GM23338 (cell line): ENCODE measurements around the gene CEACAM19. TPM values are rescaled to one million over a fixed set of nuclear protein-coding genes. Genes with fewer than 3 reads are reported as not detected.
"Not testable (repeated sequence)": the region's sequence is repeated elsewhere in the genome, so short reads cannot be mapped to it uniquely, and the experiment has no call there.

Experiments used
- ATAC-seq: fragments of 200-7000 bp; cut with Tn5 transposase; 3 replicates; pipeline ENCODE4 v1.9.1; 2020
- DNase-seq: peaks from one replicate; pipeline ENCODE4 v3.0.0-alpha.2; 2015; ENCODE audit warnings: low spot score
- H2AFZ ChIP-seq: fragments of 200-600 bp; sonication (generic); 2 replicates; pipeline ENCODE4 v1.8.0; 2016; ENCODE audit warnings: antibody characterized with exemption, mild to moderate bottlenecking, moderate library complexity
- H3F3A ChIP-seq: fragments of 200-600 bp; sonication (generic); replicated peaks from 2 replicates; pipeline ENCODE4 v1.8.0; 2017; ENCODE audit warnings: antibody characterized with exemption, mixed run types, low read depth
- H3K27ac ChIP-seq: fragments of 200-600 bp; sonication (generic); 2 replicates; pipeline ENCODE4 v1.6.1; 2016; ENCODE audit warnings: low read depth
- H3K27me3 ChIP-seq: fragments of 200-600 bp; sonication (generic); 2 replicates; pipeline ENCODE4 v1.8.0; 2016; ENCODE audit warnings: mild to moderate bottlenecking, mixed run types, moderate library complexity; ENCODE audit not compliant: insufficient read depth
- H3K36me3 ChIP-seq: fragments of 200-600 bp; sonication (generic); 2 replicates; pipeline ENCODE4 v1.8.0; 2016; ENCODE audit warnings: mild to moderate bottlenecking; ENCODE audit not compliant: insufficient read depth
- H3K4me1 ChIP-seq: fragments of 200-600 bp; sonication (generic); 2 replicates; pipeline ENCODE4 v1.8.0; 2016; ENCODE audit warnings: mild to moderate bottlenecking, moderate library complexity; ENCODE audit not compliant: insufficient read depth
- H3K4me2 ChIP-seq: fragments of 200-600 bp; sonication (generic); 2 replicates; pipeline ENCODE4 v1.7.1; 2017; ENCODE audit warnings: mixed run types
- H3K4me3 ChIP-seq: fragments of 200-600 bp; sonication (generic); 2 replicates; pipeline ENCODE4 v1.6.1; 2016; ENCODE audit warnings: mixed run types
- H3K79me2 ChIP-seq: fragments of 200-600 bp; sonication (generic); replicated peaks from 2 replicates; pipeline ENCODE4 v1.8.0; 2017; ENCODE audit warnings: mild to moderate bottlenecking; ENCODE audit not compliant: insufficient read depth
- H3K9me2 ChIP-seq: fragments of 200-600 bp; sonication (generic); 2 replicates; pipeline ENCODE4 v1.8.0; 2017; ENCODE audit not compliant: insufficient read depth
- H4K20me1 ChIP-seq: fragments of 200-600 bp; sonication (generic); replicated peaks from 2 replicates; pipeline ENCODE4 v1.8.0; 2017; ENCODE audit warnings: mild to moderate bottlenecking; ENCODE audit not compliant: insufficient read depth
- H3K27ac Mint-ChIP-seq: 2 replicates; pipeline ENCODE4 v1.8.0; 2020; ENCODE audit warnings: inconsistent platforms, mild to moderate bottlenecking, moderate library complexity, mixed read lengths
- H3K27me3 Mint-ChIP-seq: 3 replicates; pipeline ENCODE4 v1.8.0; 2022; ENCODE audit warnings: low read depth, mild to moderate bottlenecking, moderate library complexity, mixed read lengths, inconsistent platforms; ENCODE audit not compliant: insufficient read depth, poor library complexity
- H3K36me3 Mint-ChIP-seq: 3 replicates; pipeline ENCODE4 v1.8.0; 2021; ENCODE audit warnings: low read depth, mild to moderate bottlenecking, inconsistent platforms, moderate library complexity, mixed read lengths
- H3K4me1 Mint-ChIP-seq: 3 replicates; pipeline ENCODE4 v1.8.0; 2020; ENCODE audit warnings: mild to moderate bottlenecking, inconsistent platforms, mixed read lengths
- H3K4me3 Mint-ChIP-seq: 3 replicates; pipeline ENCODE4 v1.8.0; 2021; ENCODE audit warnings: moderate library complexity, mild to moderate bottlenecking, inconsistent platforms, mixed read lengths
- H3K9me3 Mint-ChIP-seq: 3 replicates; pipeline ENCODE4 v1.8.0; 2020; ENCODE audit warnings: moderate library complexity, mild to moderate bottlenecking, inconsistent platforms, mixed read lengths
- CREB1 ChIP-seq: fragments of 250-450 bp; sonication (Bioruptor Pico); IDR thresholded peaks from 2 replicates; pipeline ENCODE4 v1.5.0; 2020; ENCODE audit warnings: low read depth, mild to moderate bottlenecking, moderate library complexity
- EZH2phosphoT487 ChIP-seq: fragments of 200-600 bp; sonication (generic); IDR thresholded peaks from one replicate; pipeline ENCODE4 v1.8.1; 2018; ENCODE audit warnings: antibody characterized with exemption; ENCODE audit not compliant: unreplicated experiment
- JUNB ChIP-seq: IDR thresholded peaks from one replicate; pipeline ENCODE4 v1.6.1; 2016; ENCODE audit warnings: antibody characterized with exemption; ENCODE audit not compliant: unreplicated experiment
- NANOG ChIP-seq: IDR thresholded peaks from 2 replicates; pipeline ENCODE4 v1.6.1; 2016; ENCODE audit warnings: antibody characterized with exemption, borderline replicate concordance
- ZNF114 ChIP-seq: fragments of 250-450 bp; sonication (Bioruptor Pico); IDR thresholded peaks from 2 replicates; pipeline ENCODE4 v1.5.0; 2020; ENCODE audit warnings: mild to moderate bottlenecking, moderate library complexity
- polyA plus RNA-seq: library from polyadenylated mRNA; unstranded; fragments of >200 nt; fragmentation: Nextera tagmentation; extraction: Ambion mirVana; gene quantifications from 2 replicates; pipeline ENCODE4 v1.2.1, GENCODE V29; 2016
- total RNA-seq: library from RNA; depleted of rRNA; stranded (reverse); fragments of >200 nt; shearing (Covaris generic); gene quantifications from 2 replicates; pipeline ENCODE4 v1.2.3, GENCODE V29; 2014
- TF ChIP-seq, protein P1 (sequence below): IDR thresholded peaks from 2 replicates; pipeline ENCODE4 v1.6.1; 2016; ENCODE audit warnings: antibody characterized with exemption
- TF ChIP-seq, protein P2 (sequence below): IDR thresholded peaks from one replicate; pipeline ENCODE4 v1.6.1; 2018; ENCODE audit warnings: antibody characterized with exemption; ENCODE audit not compliant: unreplicated experiment
- TF ChIP-seq, protein P3 (sequence below): fragments of 250-450 bp; sonication (Bioruptor Pico); IDR thresholded peaks from 2 replicates; pipeline ENCODE4 v1.5.0; 2020; ENCODE audit warnings: mild to moderate bottlenecking, moderate library complexity

Gene CEACAM19
- total and polyA plus RNA-seq, 2 experiments from 2014 or later = 0.38 to 0.76 TPM

- TF ChIP-seq, protein P1, sequence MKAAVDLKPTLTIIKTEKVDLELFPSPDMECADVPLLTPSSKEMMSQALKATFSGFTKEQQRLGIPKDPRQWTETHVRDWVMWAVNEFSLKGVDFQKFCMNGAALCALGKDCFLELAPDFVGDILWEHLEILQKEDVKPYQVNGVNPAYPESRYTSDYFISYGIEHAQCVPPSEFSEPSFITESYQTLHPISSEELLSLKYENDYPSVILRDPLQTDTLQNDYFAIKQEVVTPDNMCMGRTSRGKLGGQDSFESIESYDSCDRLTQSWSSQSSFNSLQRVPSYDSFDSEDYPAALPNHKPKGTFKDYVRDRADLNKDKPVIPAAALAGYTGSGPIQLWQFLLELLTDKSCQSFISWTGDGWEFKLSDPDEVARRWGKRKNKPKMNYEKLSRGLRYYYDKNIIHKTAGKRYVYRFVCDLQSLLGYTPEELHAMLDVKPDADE = no peak
- TF ChIP-seq EZH2phosphoT487 (no peak), JUNB (no peak), NANOG (no peak), ZNF114 (CRISPR knock-in tag) (no peak), CREB1 (CRISPR knock-in tag) (no peak)
- TF ChIP-seq, protein P2, sequence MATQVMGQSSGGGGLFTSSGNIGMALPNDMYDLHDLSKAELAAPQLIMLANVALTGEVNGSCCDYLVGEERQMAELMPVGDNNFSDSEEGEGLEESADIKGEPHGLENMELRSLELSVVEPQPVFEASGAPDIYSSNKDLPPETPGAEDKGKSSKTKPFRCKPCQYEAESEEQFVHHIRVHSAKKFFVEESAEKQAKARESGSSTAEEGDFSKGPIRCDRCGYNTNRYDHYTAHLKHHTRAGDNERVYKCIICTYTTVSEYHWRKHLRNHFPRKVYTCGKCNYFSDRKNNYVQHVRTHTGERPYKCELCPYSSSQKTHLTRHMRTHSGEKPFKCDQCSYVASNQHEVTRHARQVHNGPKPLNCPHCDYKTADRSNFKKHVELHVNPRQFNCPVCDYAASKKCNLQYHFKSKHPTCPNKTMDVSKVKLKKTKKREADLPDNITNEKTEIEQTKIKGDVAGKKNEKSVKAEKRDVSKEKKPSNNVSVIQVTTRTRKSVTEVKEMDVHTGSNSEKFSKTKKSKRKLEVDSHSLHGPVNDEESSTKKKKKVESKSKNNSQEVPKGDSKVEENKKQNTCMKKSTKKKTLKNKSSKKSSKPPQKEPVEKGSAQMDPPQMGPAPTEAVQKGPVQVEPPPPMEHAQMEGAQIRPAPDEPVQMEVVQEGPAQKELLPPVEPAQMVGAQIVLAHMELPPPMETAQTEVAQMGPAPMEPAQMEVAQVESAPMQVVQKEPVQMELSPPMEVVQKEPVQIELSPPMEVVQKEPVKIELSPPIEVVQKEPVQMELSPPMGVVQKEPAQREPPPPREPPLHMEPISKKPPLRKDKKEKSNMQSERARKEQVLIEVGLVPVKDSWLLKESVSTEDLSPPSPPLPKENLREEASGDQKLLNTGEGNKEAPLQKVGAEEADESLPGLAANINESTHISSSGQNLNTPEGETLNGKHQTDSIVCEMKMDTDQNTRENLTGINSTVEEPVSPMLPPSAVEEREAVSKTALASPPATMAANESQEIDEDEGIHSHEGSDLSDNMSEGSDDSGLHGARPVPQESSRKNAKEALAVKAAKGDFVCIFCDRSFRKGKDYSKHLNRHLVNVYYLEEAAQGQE = no peak
Observed at GRCh38 chr19:44720945-44721344, 49.7 kb downstream of the CEACAM19 start (continued).

DNA sequence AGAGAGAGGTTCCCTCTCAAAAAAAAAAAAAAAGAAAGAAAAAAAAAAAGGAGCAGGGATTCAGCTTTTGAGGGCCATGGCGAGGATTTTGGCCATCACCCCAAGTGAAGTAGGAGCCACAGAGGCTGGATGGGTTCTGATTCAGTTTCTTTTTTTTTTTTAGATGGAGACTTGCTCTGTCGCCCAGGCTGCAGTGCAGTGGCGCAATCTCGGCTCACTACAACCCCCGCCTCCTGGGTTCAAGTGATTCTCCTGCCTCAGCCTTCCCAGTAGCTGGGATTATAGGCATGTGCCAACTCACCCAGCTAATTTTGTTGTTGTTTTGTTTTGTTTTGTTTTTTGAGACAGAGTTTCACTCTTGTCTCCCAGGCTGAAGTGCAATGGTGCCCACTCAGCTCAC lies 50.1 kb downstream of the CEACAM19 start:
- H3K27ac Mint-ChIP-seq, H3K36me3 ChIP-seq, H3K27ac ChIP-seq, H3K9me2 ChIP-seq, H3K27me3 ChIP-seq, H4K20me1 ChIP-seq, H3K9me3 Mint-ChIP-seq, H3K4me3 Mint-ChIP-seq, DNase-seq, ATAC-seq, H3F3A ChIP-seq, H3K4me3 ChIP-seq, H3K36me3 Mint-ChIP-seq, H3K4me2 ChIP-seq, H3K79me2 ChIP-seq, H3K4me1 Mint-ChIP-seq: not testable (repeated sequence)
- H3K27me3 Mint-ChIP-seq = peaks cover 25% of the 10 kb centered on the region
- peak overlapping the region; percentile 83 for H2AFZ ChIP-seq
- peaks cover 15% of the 10 kb centered on the region for H3K4me1 ChIP-seq

DNA sequence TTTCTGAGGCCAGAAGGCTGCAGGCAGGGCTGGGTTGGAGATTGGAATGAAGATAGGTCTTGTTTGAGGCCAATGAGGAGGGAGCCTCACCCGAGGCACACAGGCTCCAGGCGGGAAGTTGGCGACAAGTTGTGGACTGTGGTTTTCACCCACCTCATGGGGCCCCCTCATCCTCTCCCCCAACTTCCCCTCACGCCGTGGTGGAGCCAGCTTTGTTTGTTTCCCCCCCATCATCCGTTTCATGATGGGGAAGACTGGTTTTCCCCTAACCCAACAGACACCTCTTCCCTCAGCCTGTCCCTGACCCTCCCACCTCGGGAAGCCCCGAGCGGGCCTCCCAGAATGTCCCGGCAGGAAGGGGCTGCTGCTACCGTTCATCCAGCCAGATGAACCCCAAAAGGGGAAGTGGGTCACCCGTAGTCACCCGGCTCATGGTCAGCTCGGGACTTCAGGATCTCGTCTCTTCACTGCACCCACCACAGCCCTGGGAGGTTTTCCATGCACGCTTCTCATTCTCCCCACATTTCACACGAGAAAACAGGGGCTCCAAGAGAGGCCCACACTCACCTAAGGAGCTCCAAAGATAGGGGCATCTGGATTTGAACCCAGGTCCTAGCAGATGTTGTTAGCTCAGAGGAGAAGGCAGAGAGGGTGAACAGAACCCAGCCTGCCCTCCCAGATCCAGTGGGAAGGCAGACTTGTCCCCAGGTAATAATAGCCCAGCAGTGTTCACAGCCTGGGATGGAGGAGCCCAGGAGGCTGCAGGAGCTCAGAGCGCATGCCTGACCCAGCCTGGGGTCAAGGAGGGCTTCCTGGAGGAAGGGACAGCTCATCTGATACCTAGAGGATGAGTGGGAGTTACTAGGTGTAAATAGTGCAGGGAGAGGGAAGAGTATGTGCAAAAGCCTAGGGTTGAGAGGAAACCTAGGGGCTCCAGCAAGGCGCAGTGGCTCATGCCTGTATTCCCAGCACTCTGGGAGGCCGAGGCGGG lies 51.1 kb downstream of the CEACAM19 start:
- H3K4me3 Mint-ChIP-seq = no peak overlapping the region
- no peak for DNase-seq
- no peak for TF ChIP-seq CREB1 (CRISPR knock-in tag)
- TF ChIP-seq, protein P3, sequence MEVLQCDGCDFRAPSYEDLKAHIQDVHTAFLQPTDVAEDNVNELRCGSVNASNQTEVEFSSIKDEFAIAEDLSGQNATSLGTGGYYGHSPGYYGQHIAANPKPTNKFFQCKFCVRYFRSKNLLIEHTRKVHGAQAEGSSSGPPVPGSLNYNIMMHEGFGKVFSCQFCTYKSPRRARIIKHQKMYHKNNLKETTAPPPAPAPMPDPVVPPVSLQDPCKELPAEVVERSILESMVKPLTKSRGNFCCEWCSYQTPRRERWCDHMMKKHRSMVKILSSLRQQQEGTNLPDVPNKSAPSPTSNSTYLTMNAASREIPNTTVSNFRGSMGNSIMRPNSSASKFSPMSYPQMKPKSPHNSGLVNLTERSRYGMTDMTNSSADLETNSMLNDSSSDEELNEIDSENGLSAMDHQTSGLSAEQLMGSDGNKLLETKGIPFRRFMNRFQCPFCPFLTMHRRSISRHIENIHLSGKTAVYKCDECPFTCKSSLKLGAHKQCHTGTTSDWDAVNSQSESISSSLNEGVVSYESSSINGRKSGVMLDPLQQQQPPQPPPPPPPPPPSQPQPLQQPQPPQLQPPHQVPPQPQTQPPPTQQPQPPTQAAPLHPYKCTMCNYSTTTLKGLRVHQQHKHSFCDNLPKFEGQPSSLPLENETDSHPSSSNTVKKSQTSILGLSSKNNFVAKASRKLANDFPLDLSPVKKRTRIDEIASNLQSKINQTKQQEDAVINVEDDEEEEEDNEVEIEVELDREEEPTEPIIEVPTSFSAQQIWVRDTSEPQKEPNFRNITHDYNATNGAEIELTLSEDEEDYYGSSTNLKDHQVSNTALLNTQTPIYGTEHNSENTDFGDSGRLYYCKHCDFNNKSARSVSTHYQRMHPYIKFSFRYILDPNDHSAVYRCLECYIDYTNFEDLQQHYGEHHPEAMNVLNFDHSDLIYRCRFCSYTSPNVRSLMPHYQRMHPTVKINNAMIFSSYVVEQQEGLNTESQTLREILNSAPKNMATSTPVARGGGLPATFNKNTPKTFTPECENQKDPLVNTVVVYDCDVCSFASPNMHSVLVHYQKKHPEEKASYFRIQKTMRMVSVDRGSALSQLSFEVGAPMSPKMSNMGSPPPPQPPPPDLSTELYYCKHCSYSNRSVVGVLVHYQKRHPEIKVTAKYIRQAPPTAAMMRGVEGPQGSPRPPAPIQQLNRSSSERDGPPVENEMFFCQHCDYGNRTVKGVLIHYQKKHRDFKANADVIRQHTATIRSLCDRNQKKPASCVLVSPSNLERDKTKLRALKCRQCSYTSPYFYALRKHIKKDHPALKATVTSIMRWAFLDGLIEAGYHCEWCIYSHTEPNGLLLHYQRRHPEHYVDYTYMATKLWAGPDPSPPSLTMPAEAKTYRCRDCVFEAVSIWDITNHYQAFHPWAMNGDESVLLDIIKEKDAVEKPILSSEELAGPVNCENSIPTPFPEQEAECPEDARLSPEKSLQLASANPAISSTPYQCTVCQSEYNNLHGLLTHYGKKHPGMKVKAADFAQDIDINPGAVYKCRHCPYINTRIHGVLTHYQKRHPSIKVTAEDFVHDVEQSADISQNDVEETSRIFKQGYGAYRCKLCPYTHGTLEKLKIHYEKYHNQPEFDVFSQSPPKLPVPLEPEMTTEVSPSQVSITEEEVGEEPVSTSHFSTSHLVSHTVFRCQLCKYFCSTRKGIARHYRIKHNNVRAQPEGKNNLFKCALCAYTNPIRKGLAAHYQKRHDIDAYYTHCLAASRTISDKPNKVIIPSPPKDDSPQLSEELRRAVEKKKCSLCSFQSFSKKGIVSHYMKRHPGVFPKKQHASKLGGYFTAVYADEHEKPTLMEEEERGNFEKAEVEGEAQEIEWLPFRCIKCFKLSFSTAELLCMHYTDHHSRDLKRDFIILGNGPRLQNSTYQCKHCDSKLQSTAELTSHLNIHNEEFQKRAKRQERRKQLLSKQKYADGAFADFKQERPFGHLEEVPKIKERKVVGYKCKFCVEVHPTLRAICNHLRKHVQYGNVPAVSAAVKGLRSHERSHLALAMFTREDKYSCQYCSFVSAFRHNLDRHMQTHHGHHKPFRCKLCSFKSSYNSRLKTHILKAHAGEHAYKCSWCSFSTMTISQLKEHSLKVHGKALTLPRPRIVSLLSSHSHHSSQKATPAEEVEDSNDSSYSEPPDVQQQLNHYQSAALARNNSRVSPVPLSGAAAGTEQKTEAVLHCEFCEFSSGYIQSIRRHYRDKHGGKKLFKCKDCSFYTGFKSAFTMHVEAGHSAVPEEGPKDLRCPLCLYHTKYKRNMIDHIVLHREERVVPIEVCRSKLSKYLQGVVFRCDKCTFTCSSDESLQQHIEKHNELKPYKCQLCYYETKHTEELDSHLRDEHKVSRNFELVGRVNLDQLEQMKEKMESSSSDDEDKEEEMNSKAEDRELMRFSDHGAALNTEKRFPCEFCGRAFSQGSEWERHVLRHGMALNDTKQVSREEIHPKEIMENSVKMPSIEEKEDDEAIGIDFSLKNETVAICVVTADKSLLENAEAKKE = no peak

More for the DNA sequence above, 51.1 kb downstream of the CEACAM19 start:
- Histone ChIP-seq H4K20me1 (no peaks in the 10 kb centered on the region), H3K9me2 (no peaks in the 10 kb centered on the region), H2AFZ (peak overlapping the region; percentile 32; the same call in 1 of the 2 replicates), H3K36me3 (no peaks in the 10 kb centered on the region), H3K27ac (no peak overlapping the region), H3K79me2 (no peaks in the 10 kb centered on the region), H3K4me1 (peaks cover 15% of the 10 kb centered on the region), H3K4me3 (no peak overlapping the region), H3K27me3 (0 out of 2 replicates have a peak, but pooled peaks cover 6% of the 10 kb centered on the region), H3K4me2 (no peak overlapping the region), H3F3A (no peaks in the 10 kb centered on the region)
- no peaks in the 10 kb centered on the region for H3K9me3 Mint-ChIP-seq
- no peaks in the 10 kb centered on the region for H3K36me3 Mint-ChIP-seq
- H3K4me1 Mint-ChIP-seq = peaks cover 8% of the 10 kb centered on the region
- no peak for ATAC-seq
- H3K27ac Mint-ChIP-seq = no peak overlapping the region
- peaks cover 25% of the 10 kb centered on the region for H3K27me3 Mint-ChIP-seq
